ENCODE results near the gene TANGO2. TPM values are rescaled to one million over a fixed set of nuclear protein-coding genes. Genes with fewer than 3 reads are reported as not detected.

Gene TANGO2
- total and polyA plus RNA-seq, 9 of the 15 experiments (the other 6 are each of a cell fraction or from before 2014, with no cell fraction given): 15.5 to 94.9 (median 70.1) TPM

DNA sequence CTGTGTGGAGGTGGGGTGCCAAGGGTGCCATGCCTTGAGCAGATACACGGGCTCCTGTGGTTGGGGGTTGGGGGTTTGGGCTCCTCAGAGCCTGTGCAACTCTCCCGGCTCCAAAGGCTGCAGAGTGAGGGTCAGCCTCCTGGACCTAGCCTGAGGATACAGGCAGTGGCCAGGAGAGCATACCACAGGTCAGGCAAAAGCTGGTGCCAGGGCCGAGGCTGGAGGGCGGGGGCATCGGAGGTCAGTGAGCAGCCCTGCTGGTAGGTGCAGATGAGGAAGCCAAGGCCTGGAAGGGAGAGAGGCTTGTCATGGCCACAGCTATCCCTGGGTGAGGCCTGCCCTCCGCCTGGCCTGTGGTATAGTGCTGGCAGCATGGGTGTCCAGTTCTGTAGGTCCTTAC lies 33.6 kb downstream of the TANGO2 start:
- H3K79me2 ChIP-seq (ENCODE audit: control insufficient read depth, insufficient read depth, low read length): peaks cover 2% of the 10 kb centered on the region; the same call in 1 of the 3 replicates
- in situ Hi-C loops (cut with MboI): no loop called here
- H3K4me2 ChIP-seq (ENCODE audit: insufficient read depth, low read length): no peak overlapping the region
- intact Hi-C loops (cut with micrococcal nuclease): no loop called here
- H3K4me3 ChIP-seq: no peak overlapping the region
- H3K36me3 ChIP-seq (ENCODE audit: control insufficient read depth, insufficient read depth, low read length): peaks cover 78% of the 10 kb centered on the region; the same call in 2 of the 3 replicates
- no peaks in the 10 kb centered on the region for H3K27me3 ChIP-seq (ENCODE audit: control insufficient read depth in 2 of 2, insufficient read depth in 2 of 2, low read length in 2 of 2)
- peaks cover 18% of the 10 kb centered on the region for H3K9me1 ChIP-seq (ENCODE audit: control insufficient read depth, insufficient read depth, low read length)
- peaks cover 20 to 66% of the 10 kb centered on the region in 2 experiments for H3K4me1 ChIP-seq (replicated peaks in 1 of 2; ENCODE audit: control insufficient read depth in 2 of 2, insufficient read depth in 2 of 2, low read length in 2 of 2)
- ChIA-PET POLR2A (interaction anchor here (0.6 to 3.3 kb wide), 4 partner anchors 8 to 170 kb away, joined by 4 to 10 read pairs (median 6); no protein-coding TSS in a partner anchor), CTCF (ENCODE audit: low intra/inter-chr PET ratio) (no interaction called here)
- peaks cover 2% of the 10 kb centered on the region; the same call in 1 of the 2 replicates for H4K20me1 ChIP-seq (replicated peaks; ENCODE audit: control insufficient read depth, insufficient read depth, low read length)
- H2AFZ ChIP-seq (ENCODE audit: low read depth, low read length): no peak overlapping the region
- no peak for DNase-seq (ENCODE audit: extremely low read depth in 1 of 4, low spot score in 3 of 4)
- 90% methylated on average over 6 of the region's 6 CpGs for WGBS (ENCODE audit: insufficient coverage, low coverage, missing lambda C conversion rate)
- TF ChIP-seq TBL1XR1 (IDR thresholded peaks at IDR 0.05; ENCODE audit: low read length in 2 of 2) (no peak), ZFPM2 (CRISPR knock-in tag; IDR thresholded peaks at IDR 0.05) (0 out of 2 replicates have a peak, but pooled peaks have one; percentile 56), ZNF253 (CRISPR knock-in tag; conservative IDR thresholded peaks at IDR 0.05) (0 out of 2 replicates have a peak, but pooled peaks have one; percentile 30), POLR2G (IDR thresholded peaks at IDR 0.05; ENCODE audit: low read depth, low read length) (peak; percentile 42; the same call in 1 of the 2 replicates), ZEB2 (IDR thresholded peaks at IDR 0.05) (no peak), ZNF165 (CRISPR knock-in tag; IDR thresholded peaks at IDR 0.05; ENCODE audit: borderline replicate concordance) (0 out of 2 replicates have a peak, but pooled peaks have one; percentile 53)
- TF ChIP-seq, protein P1, sequence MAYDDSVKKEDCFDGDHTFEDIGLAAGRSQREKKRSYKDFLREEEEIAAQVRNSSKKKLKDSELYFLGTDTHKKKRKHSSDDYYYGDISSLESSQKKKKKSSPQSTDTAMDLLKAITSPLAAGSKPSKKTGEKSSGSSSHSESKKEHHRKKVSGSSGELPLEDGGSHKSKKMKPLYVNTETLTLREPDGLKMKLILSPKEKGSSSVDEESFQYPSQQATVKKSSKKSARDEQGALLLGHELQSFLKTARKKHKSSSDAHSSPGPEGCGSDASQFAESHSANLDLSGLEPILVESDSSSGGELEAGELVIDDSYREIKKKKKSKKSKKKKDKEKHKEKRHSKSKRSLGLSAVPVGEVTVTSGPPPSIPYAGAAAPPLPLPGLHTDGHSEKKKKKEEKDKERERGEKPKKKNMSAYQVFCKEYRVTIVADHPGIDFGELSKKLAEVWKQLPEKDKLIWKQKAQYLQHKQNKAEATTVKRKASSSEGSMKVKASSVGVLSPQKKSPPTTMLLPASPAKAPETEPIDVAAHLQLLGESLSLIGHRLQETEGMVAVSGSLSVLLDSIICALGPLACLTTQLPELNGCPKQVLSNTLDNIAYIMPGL (CRISPR knock-in tag; IDR thresholded peaks at IDR 0.05): 0 out of 2 replicates have a peak, but pooled peaks have one; percentile 51
- TF ChIP-seq, protein P2, sequence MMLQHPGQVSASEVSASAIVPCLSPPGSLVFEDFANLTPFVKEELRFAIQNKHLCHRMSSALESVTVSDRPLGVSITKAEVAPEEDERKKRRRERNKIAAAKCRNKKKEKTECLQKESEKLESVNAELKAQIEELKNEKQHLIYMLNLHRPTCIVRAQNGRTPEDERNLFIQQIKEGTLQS (IDR thresholded peaks at IDR 0.05): no peak
- TF ChIP-seq, protein P2 (CRISPR knock-in tag; conservative IDR thresholded peaks at IDR 0.05): 0 out of 2 replicates have a peak, but pooled peaks have one; percentile 32
- BruUV-seq (replicated peaks): no TSS peak
- peak overlapping the region in 1 of 2 experiments; percentile 28; a peak in 2 of 4 replicates for H3K9ac ChIP-seq (ENCODE audit: insufficient read depth in 1 of 2, low read depth in 2 of 2, low read length in 2 of 2)
- H3K27ac ChIP-seq (ENCODE audit: extremely low read depth, low read depth, low read length): no peak overlapping the region
- no peak for FAIRE-seq
- ATAC-seq: no peak
- H3K9me3 ChIP-seq (replicated peaks; ENCODE audit: control insufficient read depth, insufficient read depth, low read depth, low read length): no peaks in the 10 kb centered on the region

Measured in K562 (cell line).